Activated CD4-positive, alpha-beta T cell treated with anti-CD3 and anti-CD28 coated beads for 1 hour (primary cell): ENCODE data around the gene HDAC4.
"Not testable (repeated sequence)": the region's sequence is repeated elsewhere in the genome, so short reads cannot be mapped to it uniquely, and the experiment has no call there.

ENCODE experiments used
- DNase-seq: peaks from one replicate; pipeline ENCODE4 v3.0.0-alpha.2; 2020

HDAC4 gene

DNA sequence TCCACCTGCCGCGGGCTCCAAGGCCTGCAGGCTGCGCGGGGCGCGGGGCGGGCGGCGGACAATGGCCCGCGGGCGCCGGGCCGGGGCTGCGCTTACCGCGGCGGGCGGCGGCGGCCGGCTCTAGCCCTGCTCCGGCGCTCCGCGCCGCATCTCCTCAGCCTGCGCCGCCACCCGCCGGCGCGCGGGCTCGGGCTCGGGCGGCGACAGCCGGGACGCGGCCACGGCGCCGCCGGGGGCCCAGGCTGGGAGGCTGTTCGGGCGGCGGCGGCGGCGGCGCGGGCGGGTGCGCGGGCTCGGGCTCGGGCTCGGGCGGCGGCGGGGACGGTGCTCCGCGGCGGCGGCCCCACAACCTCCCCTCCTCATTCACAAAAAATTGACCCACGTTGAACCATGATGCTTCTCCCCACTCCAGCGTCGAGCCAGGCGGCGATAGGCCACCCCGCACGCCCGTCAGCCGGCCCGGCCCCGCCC lies at the start of gene HDAC4:
Gene HDAC4, minus strand, starts transcription at position 425 of the 471 bp plus-strand sequence. CDS start 48,321 bp downstream, outside the sequence.
- DNase-seq = no peak

DNA sequence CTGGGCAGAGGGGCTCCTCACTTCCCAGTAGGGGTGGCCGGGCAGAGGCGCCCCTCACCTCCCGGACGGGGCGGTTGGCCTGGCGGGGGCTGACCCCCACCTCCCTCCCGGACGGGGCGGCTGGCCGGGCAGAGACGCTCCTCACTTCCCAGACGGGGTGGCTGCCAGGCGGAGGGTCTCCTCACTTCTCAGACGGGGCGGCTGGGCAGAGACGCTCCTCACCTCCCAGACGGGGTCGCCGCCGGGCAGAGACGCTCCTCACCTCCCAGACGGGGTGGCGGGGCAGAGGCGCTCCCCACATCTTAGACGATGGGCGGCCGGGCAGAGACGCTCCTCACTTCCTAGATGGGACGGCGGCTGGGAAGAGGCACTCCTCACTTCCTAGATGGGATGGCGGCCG lies 48.6 kb upstream of the HDAC4 start:
- not testable (repeated sequence) for DNase-seq

DNA sequence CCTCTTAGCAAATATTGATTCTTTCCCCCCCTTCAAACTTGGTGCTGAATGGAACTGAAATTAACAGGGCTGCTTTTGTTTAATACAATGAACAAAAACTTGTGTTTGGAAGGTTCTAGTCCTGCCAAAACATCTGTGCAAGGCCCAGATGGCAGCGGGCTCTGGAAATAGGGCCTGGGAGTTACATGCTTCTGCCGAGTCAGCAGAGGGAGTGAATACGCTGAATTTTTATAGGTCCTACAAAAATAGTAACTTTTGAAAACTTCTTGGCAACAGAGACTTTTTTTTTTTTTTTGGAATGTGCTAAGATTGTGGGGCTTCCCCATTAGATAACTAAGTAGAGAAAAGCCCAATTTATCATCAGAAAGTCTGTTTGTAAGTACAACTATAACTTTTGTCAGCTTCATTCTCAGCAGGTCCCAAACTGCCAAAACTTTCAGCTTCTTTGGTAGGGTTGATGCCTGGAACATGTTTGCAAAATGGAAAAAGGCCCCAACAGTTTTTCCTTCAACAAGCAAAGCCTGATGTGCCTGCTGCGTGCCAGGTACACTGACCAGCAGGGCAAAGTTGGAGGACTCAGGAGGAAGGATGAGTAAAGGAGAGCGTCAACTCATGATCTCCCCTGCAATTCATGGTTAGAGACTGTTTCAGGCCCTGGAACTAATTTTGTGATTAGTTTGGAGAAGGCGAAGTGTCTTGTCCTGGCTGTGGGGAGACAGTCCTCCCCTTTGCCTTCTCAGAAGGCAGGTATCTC lies 45.1 kb upstream of the HDAC4 start:
- no peak for DNase-seq

DNA sequence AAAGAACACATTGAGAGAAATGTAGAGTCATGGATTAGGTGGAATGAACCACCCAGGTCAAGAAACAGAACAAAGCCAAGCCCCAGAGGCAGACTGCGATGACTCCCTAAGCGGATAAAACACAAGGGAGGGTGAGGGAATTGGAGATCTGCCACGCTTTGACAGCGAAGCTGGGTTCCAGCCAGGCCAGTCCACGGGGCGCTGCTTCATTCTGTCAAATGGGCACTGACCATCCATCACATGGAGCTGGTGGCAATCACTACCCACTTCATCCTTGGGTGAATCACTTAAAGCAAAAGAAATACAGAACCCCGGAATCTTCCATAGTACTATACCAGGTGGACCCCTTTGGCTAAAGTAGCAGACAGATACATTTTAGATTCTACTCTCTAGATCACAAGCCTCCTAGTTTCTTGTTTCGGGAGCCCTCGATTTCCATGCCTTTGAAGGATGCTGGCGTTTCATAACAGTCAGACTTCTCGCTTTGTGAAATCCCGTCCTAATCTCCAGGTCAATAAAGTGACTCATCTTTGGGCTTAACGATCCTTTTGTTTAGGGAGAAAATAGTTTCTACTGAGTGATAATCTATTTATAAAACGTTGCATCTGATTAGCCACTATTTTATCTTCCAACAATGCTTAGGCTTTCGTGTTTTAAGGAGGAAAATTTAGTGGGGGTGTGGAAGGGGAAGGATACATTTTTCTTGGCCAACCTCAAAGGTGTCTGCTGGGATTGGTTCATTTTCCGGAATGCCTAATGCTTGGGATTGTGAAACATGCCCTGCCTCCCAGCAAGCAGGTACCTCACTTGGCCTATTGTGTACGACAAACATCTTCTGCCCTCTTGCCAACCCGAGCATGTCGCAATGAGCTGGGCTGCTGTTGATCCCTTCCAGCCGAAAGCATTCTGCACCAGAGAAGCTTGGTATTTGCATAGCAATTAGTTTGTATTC lies 44.1 kb upstream of the HDAC4 start:
- no peak for DNase-seq

DNA sequence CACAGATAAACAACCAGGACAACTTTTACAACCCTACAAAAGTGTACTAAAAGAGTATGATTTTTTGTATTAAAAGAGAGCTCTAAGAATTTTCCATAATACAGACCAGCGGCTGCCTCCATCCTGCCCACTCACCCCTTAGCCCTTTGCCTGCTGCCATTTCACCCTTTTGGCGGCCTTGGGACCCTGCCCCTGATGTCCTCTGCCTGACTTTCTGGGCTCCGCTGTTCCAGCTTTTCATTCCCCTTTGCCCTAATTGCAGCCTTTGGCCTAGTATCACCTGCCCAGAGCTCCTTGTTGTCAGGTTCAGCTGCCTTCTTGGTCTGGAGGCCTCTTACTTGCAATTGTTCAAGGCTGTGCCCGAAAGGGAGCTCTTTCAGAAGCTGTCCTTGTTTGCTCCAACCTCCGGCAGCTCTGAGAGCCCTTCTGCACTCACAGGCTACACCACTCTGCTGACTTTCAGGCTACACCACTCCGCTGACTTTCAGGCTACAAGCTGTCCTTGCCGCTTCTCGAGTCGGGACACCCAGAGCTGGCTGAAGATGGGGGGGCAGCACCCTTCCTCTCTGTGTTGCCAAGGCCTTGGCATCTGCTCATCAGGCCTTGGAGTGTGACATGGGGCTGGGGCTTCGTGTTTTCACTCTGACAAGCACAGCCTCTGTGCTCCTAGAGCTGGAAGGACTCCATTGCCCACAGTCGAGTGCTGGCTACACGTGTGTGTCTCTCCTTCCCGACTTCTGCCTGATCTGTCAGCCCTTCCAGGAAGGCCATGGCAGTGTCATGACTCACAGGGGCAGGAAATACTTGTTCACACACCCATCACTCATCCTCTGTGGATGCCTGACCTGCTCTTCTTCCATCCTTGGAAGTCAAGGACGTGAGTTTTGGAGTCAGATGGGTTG lies 43.1 kb upstream of the HDAC4 start:
- no peak for DNase-seq

DNA sequence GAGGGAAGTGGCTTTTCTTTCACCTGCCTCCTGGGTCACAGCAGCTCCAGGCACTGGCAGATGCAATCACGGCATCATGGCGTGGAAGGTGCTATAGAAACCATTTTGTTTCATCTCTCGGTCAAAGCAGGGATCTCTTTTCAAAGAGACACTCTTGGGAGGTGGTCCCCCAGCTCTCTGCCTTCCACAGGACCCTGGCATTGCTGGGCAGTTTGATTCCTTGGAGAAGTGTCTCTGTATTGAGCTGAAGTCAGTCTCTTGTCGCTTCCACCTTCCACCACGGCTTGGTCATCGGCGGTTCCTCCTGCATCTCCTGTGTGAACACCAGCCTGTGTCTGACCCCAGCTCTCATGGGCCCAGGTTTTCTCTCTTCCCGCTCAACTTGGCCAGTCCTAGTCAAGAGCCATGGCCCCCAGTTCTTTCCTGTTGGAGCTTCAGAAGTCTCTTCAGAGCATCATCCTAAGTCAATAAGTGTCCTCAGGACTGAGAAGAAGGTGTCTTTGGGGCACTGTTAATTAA lies 42.3 kb upstream of the HDAC4 start:
- no peak for DNase-seq

DNA sequence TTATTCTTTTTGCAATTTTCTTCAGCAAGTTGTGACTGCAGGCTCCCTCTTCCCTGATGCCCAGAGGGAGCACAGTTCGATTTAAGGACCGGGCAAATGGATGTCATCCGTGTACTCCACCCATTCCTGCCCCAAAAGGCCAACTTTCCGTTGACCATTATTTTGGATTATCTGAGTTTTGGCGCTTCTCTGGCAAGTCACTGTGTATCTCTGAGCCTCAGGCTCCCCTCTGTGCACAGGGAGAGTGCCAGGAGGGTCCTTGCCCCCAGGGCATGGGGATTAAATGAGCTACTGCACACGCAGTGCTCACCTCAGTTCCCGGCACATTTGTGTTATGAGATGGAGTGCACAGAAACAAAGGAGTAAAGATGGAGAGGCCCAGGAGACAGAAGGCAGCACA lies 41.4 kb upstream of the HDAC4 start:
- no peak for DNase-seq

DNA sequence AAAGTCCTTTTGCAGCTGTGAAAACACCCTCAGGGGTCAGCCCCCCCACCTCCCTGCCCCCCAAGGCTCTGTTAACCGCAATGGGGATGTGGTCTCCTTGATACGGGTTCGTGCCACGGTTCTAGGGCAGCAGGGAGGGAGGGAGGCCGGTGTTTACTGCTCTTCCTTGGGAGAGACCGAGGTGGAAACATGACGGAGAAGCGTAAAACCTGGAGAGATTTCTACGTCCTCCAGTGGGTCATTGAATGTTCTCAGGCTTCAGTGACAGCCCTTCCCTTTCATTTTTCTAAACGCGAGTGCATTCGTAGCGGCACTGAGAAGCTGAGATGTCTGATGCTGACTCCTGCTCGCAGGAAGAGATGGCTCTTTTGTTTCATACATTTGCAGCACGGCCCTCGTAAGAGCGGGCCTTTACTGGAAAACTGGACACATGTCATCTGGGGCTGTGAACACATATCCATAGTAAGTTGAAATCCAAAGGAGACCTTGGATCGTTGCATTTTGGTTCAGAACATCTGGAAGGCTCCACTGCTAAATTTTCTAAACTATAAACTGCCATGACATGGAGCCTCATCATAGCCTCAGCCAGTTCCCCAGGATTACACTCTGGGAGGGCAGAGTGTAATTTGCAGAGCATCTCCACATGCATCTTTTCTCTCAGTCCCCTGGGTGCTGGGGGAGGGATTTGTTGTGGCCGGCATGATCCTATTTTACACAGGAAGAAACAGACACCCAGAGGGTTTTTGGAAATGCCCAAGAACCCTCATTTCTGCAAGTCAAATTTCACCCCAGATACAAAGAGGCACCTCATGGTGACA lies 40.6 kb upstream of the HDAC4 start:
- no peak for DNase-seq

DNA sequence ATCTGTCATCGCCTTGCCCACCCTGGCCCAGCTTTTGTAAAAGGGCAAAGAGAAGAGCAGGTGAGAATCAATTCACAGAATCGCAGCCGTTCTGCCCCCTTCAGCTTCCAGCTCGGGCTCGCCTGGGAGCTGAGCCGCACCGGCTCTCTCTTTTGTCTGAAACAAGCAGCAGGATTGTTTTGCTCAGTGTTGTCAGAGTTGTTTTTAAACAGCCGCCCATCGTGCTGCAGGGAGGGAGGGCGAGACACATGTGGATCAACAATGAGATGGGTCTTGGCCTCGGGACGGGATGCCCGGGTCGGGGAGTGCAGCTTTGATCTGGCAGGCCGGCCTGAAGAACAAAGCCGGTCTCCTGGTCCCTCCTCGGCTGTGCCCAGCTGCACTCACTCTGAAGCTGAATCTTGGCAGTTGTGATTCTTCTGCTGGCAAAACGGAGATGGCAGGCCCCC lies 39.7 kb upstream of the HDAC4 start:
- DNase-seq = no peak

DNA sequence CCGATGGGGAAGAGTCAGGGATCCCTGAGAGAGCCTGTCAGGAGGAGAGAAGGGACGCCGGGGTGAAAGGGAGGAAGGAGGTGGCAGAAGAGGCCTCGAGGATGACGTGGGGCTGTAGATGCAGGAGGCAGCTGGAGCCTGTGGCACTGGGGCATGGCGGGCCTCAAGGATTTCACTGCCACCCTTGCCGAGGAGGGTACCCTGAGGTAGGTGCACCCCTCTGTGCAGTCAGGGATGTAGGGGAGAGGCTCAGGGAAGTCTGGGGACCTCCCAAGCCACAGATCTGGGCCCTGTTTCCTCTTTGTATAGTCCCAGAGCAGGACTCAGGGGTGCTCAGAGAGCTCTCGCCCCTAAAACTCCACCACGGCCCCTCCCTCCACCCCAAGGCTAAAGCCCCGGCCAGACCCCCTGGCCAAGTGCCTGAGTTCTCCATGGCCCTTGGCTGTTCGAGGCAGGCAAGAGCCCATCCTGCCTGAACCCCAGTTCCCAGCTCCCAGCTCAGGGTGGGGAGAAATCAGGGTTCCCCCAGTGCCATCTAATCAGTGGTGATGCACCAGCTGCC lies 39.0 kb upstream of the HDAC4 start:
- no peak for DNase-seq

DNA sequence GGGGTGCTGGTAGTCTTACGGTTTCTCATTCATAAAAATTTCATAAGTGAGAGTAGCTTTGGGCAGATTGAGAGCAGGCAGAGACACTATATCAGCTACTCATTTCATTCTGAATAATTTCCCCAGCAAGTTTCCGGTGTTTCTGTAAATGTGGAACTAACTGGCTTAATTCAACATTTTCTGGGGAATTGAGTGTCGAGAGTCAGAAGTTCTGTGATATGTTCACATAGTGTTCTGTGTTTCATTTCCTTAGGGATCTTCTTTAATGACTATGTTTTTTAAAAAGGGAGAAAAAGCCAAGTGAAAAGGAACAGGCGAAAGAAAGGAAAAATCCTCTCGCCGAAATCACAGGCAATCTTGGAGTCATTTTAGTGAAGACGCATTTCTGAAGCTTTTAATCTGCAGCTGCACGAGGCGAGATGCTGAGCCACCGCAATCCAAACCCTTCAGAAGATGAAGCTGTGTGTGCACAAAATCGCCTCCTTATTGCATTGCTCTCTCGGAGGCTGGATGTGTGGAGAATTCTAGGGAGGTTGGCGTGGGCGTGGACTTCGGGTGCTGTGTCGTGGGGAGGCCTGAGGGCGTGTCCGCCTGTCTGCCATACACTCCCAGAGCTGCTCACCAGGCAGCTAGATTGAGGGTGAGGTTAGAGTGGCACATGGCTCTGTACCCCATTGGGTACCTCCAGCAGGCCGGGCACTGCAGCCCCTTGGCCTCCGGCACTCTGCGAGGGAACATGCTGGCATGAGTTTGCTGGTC lies 38.4 kb upstream of the HDAC4 start:
- no peak for DNase-seq

DNA sequence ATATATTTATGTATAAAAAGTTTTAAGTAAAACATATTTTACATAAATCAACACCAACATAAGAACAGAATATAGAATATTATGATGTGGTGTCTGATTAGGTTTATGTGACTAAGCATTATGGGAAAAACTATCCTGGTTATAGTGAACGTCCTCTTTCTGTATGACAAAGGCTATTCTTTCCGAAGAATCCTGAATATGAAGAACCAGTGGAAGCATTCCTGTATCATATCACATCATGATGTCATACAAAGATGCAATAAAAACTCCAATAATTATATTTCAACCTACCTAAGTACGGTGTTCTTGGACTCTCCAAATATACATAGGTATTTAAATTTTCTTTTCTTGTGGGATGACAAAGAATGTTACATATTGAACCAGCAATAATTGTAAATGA lies 37.5 kb upstream of the HDAC4 start:
- no peak for DNase-seq

DNA sequence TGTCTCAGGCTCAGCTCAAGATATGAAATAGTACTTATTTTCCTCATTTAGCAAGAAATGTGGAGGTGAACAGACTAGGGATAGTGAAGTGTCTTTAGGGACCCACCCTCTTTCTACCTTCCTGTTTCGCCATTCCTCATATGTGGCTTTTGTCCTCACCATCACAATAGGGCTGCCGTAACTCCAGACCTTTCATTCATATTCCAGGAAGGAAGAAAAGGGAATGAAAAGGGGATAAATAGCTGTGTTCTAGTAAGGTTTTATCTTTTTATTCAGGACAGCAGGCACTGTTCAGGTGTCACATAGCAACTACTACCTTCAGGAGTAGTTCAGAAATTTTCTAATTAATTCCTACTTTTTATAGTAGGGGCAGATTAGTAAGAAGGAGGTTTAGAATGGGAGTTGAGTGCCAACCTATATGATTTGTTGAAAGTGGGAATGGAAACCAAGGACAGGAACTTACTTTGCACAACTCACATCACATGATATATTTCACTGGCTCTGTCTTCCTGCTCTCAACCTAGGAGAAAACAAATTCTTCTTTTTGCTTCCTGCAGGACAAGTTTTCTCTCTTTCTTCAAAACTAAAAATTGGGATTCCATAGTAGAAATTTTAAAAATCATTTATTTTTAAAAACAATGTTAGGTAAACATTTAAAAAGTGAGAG lies 36.0 kb upstream of the HDAC4 start:
- no peak for DNase-seq

DNA sequence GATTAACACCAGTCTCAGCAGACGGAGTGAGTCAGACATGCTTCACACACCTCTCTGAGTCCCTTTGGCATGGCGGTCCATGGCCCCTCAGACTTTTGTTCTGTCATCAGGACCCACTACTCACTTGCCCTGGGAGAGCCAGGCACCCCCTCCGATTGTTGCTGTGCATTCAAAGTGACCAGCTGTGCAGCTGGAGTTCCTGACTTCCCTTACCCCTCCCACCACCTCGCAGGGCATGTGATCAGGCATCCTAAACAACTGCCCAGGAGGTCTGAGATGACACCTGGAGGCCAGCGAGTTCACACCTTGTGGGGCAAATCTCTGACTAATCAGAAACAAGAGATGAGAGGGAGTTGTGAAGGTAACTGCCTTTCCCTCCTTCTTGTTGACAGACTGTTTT lies 35.3 kb upstream of the HDAC4 start:
- DNase-seq = no peak

DNA sequence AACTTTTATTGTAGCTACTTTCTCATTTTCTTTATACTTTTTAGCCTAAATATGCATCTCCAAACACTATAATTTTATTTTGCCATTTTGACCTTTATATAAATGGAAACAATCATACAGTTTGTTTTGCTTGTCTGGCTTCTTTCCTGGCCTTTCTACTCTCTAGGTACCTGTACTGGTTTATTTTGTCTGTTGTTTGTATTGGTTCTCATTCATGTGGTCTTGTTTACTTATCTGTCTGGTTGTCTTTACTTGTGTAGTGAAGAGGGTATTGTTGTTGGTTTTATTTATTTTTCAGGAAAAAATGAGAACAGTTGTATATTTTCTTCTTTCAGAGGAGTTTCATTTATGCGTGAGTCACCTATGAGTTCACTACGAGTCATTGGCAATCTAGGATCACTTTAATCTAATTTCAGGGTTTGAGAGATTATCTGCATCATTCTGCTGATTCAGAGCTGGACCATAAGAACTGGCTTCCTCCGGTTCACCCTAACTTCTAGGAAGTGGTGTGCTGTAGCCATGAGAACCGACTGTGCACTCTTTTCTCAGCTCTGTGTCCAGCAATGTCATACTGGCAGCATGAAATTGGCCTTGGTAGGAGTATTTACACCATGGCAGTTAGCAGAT lies 33.1 kb upstream of the HDAC4 start:
- no peak for DNase-seq

DNA sequence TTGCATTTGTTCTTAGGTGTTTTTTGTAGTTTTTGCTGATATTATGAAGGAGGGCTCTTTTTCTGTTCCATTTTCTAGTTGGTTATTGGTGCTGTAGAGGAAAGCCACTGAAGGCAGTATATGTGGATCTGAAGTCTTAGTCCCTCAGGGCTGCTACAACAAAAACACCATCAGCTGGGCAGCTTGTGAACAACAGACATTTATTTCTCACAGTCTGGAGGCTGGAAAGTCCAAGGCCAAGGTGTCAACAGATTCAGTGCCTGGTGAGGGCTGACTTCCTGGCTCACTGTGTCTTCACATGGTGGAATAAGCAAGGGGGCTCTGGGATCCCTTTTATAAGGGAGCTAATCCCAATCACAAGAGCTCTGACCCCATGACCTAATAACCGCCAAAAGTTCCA lies 31.4 kb upstream of the HDAC4 start:
- no peak for DNase-seq

DNA sequence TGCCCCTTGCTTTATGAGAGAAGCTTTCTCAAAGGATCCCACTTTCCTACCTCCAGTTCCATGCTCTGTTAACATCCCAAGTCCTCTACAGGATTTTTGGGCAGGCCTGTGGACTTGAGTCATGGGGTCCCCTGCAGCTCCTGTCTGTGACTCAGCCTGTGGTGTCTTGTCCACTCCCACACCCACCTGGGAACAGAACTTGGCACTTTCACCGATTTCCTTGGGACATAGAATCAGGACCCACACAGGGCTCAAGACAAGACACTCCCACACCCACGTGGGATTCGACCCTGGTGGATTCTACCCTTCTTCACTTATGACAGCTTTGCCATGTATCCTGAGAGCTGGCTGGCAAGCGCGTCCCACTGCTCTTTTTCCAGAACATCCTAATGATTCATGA lies 30.7 kb upstream of the HDAC4 start:
- no peak for DNase-seq

DNA sequence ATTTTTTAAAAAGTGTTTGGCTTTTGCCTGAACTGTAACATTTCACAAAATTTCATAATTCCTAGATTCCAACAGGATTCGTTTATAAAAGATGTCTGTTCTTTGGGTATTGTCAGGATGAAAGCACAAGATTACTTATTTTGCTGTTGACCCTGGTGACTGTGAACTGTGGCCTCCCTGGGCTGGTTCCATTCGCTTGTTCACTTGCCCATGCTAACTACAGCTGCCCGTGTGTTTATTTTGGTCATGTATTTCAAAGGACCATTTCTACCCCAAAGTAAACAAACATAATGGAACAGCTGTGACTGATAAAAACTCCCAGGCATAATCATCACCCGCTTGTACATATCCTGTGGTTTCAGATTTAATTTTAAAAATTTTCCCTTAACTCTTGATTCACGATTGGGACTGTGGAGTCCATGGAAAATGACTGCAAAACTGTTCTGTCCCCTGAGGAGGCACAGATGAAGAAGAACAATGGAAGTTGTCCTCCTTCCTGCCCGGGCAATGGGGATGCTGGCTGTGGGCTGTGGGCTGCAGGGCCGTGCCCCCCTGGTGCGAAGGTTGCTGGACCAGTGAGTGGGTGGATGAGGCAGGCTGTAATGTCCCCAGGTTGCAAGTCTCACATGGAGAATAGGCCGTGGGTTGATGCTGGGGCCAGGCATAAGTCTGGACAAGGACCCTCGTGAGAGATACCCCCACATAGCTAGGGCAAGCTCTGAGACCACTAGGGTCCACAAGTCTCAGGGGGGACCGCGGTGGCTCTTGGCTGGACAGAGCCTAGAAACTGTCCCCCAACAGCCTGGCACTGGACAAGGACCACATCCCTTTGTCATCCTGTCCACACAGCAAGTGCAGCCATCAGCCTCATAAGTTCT lies 28.9 kb upstream of the HDAC4 start:
- DNase-seq = no peak
